PFSK-1 (cell line): ENCODE measurements around the gene CPPED1.

Experiments
- FOXP2 ChIP-seq: optimal IDR thresholded peaks from 2 replicates; pipeline ENCODE3; 2011; ENCODE audit warnings: borderline replicate concordance, control low read depth, inconsistent platforms; ENCODE audit not compliant: insufficient read depth; ENCODE audit errors: extremely low read length, extremely low read depth
- POLR2AphosphoS5 ChIP-seq: IDR thresholded peaks from 2 replicates; pipeline ENCODE4 v1.6.1; 2012; ENCODE audit warnings: low read depth, mild to moderate bottlenecking, control low read depth, low read length, moderate library complexity
- REST ChIP-seq, 2 experiments: IDR thresholded peaks; 2 replicates each; pipeline versions ENCODE4 v1.6.1 to v1.8.0; 2011 to 2012; ENCODE audit warnings: low read depth in 2 of 2, low read length in 2 of 2, control low read depth in 1 of 2, inconsistent platforms in 1 of 2, mild to moderate bottlenecking in 1 of 2, moderate library complexity in 1 of 2; ENCODE audit not compliant: insufficient read depth in 1 of 2
- SIN3A ChIP-seq: IDR thresholded peaks from 2 replicates; pipeline ENCODE4 v1.6.1; 2012; ENCODE audit warnings: mild to moderate bottlenecking, low read length, moderate library complexity, borderline replicate concordance; ENCODE audit not compliant: insufficient read depth
- TAF1 ChIP-seq: IDR thresholded peaks from 2 replicates; pipeline ENCODE4 v1.6.1; 2012; ENCODE audit warnings: low read length, control low read depth, borderline replicate concordance; ENCODE audit not compliant: insufficient read depth

The CPPED1 gene

DNA sequence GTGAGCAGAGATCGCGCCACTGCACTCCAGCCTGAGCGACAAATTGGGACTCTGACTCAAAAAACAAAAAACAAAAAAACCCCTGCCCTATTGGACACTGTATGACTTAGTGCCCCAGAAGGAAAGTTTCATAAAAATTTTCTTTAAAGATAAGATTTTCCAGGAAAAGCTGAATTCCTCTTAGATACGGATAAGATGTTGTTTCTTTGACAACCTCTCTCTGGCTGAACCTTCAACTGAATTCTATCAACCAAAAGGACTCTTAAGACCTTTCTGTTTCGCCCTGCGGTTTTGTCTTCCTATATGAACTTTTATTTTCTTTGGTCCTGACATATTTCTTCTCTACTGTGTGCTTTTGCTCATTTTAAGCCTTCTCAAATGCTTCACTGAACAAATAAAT lies 35.8 kb downstream of the CPPED1 start:
- no peak for TF ChIP-seq POLR2AphosphoS5

DNA sequence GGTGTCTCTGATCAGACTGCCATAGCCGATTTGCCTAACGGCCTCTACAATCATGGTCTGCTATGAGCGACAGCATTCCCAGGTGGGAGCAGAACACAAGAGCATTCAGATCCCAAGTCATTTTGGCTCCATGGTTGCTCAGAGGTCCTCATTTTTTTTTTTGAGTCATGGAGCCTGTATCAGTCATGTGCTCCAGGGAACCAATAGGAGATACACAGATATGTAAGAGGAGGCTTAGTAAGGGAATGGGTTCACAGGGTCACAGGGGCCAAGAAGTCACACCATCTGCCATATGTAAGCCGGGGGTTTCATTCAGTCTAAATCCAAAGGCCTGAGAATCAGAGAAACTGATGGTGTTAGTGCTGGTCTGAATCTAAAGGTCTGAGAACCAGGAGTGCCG lies 36.8 kb downstream of the CPPED1 start:
- TF ChIP-seq SIN3A (no peak), FOXP2 (no peak), REST (IDR thresholded peaks at IDR 0.05; ENCODE audit: insufficient read depth in 1 of 2, low read depth in 2 of 2, low read length in 2 of 2) (no peak), TAF1 (no peak), POLR2AphosphoS5 (no peak)

DNA sequence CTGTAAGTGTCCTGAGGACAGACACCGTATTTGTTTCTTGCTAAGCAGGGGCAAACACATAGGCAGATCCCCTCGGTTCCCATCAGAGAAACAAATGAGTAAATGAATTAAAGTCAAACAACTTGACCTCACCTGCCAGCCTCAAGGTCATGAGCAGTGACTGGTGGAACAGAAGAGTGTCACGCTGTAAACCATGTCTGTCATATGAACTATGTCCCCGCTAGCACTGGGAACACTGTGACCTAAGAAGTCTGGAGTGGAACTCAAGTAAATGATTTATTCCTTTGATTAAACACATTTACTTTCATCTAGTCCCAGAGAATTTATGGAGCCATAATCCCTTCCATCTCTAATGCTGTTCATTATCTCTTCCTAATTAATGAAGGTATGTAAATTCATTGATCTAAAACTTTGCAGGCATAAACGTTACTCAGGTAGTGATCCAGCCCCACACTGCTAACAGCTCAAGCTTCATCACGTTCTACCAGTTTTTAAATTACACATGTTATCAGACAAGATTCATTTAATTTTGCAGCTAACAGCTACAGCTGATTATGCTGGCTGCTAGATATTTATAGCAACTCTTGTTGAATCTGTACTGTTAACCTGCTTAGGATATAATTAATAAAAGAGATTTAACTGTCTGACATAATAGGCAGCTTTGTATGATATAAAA lies 38.7 kb downstream of the CPPED1 start:
- TF ChIP-seq POLR2AphosphoS5 (no peak), REST (IDR thresholded peaks at IDR 0.05; ENCODE audit: insufficient read depth in 1 of 2, low read depth in 2 of 2, low read length in 2 of 2) (no peak), TAF1 (no peak), FOXP2 (no peak), SIN3A (no peak)

- no peak for TF ChIP-seq POLR2AphosphoS5
Measured at GRCh38 chr16:12763517-12763916, 40.2 kb downstream of the CPPED1 start.

- no peak for TF ChIP-seq FOXP2
- TF ChIP-seq SIN3A = no peak
- TF ChIP-seq REST (IDR thresholded peaks at IDR 0.05; ENCODE audit: insufficient read depth in 1 of 2, low read depth in 2 of 2, low read length in 2 of 2) = no peak
- TF ChIP-seq TAF1 = no peak
- no peak for TF ChIP-seq POLR2AphosphoS5
Measured at GRCh38 chr16:12760819-12761611, 42.7 kb downstream of the CPPED1 start.

DNA sequence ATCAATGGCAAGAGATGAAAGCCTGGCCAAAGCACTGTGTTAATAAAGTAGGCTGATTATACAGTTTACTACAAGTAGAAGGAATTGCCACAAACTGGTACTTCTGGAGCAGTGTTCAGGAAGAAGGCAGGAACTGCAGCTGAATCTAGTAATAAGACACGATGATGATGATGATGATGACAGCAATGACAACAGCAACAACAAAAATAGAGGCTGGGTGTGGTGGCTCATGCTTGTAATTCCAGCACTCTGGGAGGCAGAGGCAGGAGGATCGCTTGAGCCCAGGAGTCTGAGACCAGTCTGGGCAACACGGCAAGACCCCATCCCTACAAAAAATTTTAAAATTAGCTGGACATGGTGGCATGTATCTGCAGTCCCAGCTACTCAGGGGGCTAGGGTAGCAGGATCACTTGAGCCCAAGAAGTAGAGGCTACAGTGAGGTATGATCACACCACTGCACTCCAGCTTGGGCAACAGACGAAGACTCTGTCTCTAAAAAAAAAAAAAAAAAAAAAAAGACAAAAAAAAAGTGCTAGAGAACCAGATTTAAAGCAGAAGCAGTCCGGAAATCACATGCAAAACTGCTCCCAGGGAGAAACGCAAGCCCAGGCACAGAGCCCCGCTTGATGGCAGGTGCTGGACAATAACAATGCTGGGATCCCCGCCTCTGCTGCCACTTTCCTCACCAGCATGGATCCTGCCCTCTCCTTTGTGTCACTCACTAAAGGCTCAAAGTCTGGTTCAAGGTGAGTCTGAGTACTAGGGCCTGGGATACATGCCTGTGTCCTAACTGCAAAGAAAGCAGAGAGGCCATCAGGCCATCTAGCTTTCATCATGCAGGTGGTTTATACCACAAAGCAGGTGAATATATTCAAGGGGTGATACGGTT lies 44.8 kb downstream of the CPPED1 start:
- TF ChIP-seq REST (IDR thresholded peaks at IDR 0.05; ENCODE audit: insufficient read depth in 1 of 2, low read depth in 2 of 2, low read length in 2 of 2) (no peak), POLR2AphosphoS5 (no peak), FOXP2 (no peak), TAF1 (no peak), SIN3A (no peak)
